HepG2 (cell line): ENCODE measurements around the gene CDK6. TPM values are rescaled to one million over a fixed set of nuclear protein-coding genes. Genes with fewer than 3 reads are reported as not detected.

Source experiments
- E2F1 ChIP-seq: sonication (generic); formaldehyde crosslinking; IDR thresholded peaks from 2 replicates; pipeline ENCODE4 v1.5.0; 2020; ENCODE audit warnings: missing genetic modification reagents
- EED ChIP-seq: sonication (generic); formaldehyde crosslinking; IDR thresholded peaks from 2 replicates; pipeline ENCODE4 v1.5.0; 2020; ENCODE audit warnings: mild to moderate bottlenecking, missing genetic modification reagents
- ESRRA ChIP-seq: sonication (generic); formaldehyde crosslinking; IDR thresholded peaks from 2 replicates; pipeline ENCODE4 v1.5.1; 2020; ENCODE audit warnings: mild to moderate bottlenecking, low read depth, missing genetic modification reagents
- GABPB1 ChIP-seq: IDR thresholded peaks from 2 replicates; pipeline ENCODE4 v1.6.1; 2016; ENCODE audit warnings: mild to moderate bottlenecking, missing genetic modification reagents, moderate library complexity, missing compliant biosample characterization
- HDAC2 ChIP-seq: sonication (generic); formaldehyde crosslinking; IDR thresholded peaks from 2 replicates; pipeline ENCODE4 v1.4.0; 2020; ENCODE audit warnings: missing genetic modification reagents
- IRF9 ChIP-seq: sonication (generic); formaldehyde crosslinking; IDR thresholded peaks from 2 replicates; pipeline ENCODE4 v1.8.0; 2022; ENCODE audit warnings: missing genetic modification reagents, mild to moderate bottlenecking, borderline replicate concordance
- KAT2B ChIP-seq: fragments of 150-350 bp; IDR thresholded peaks from 2 replicates; pipeline ENCODE4 v1.6.1; 2014; ENCODE audit warnings: low read depth, low read length, borderline replicate concordance
- KAT7 ChIP-seq: IDR thresholded peaks from 2 replicates; pipeline ENCODE4 v1.6.1; 2018; ENCODE audit warnings: borderline replicate concordance, missing compliant biosample characterization
- KDM3A ChIP-seq: IDR thresholded peaks from 2 replicates; pipeline ENCODE4 v1.6.1; 2018; ENCODE audit warnings: low read depth, missing compliant biosample characterization
- KLF15 ChIP-seq: sonication (generic); formaldehyde crosslinking; IDR thresholded peaks from 2 replicates; pipeline ENCODE4 v1.8.1; 2023; ENCODE audit warnings: borderline replicate concordance, mild to moderate bottlenecking, inconsistent platforms, missing genetic modification reagents, mixed read lengths
- MXD4 ChIP-seq: IDR thresholded peaks from 2 replicates; pipeline ENCODE4 v1.6.1; 2016; ENCODE audit warnings: mild to moderate bottlenecking, missing biosample characterization, missing genetic modification reagents
- MZF1 ChIP-seq: sonication (generic); formaldehyde crosslinking; IDR thresholded peaks from 2 replicates; pipeline ENCODE4 v1.8.1; 2023; ENCODE audit warnings: mild to moderate bottlenecking, missing genetic modification reagents, borderline replicate concordance
- RFX5 ChIP-seq: IDR thresholded peaks from 2 replicates; pipeline ENCODE4 v1.6.1; 2011; ENCODE audit warnings: low read depth, low read length, improper control_type of control experiment
- SIN3A ChIP-seq: IDR thresholded peaks from 2 replicates; pipeline ENCODE4 v1.6.1; 2011; ENCODE audit warnings: low read depth, mild to moderate bottlenecking, control low read depth, low read length, borderline replicate concordance
- SOX6 ChIP-seq, 2 experiments: fragments of 450-650 bp in 1 of 2; sonication (generic) in 1 of 2; formaldehyde crosslinking in 1 of 2; IDR thresholded peaks; 2 replicates each; pipeline versions ENCODE4 v1.4.0 to v1.6.1; 2017 to 2020; ENCODE audit warnings: antibody characterized with exemption in 1 of 2, mild to moderate bottlenecking in 1 of 2, missing genetic modification reagents in 1 of 2
- ZNF136 ChIP-seq: sonication (generic); formaldehyde crosslinking; IDR thresholded peaks from 2 replicates; pipeline ENCODE4 v1.8.1; 2022; ENCODE audit warnings: low read depth, mild to moderate bottlenecking, moderate library complexity, missing genetic modification reagents
- ZNF547 ChIP-seq: sonication (generic); formaldehyde crosslinking; IDR thresholded peaks from 2 replicates; pipeline ENCODE4 v1.5.1; 2020; ENCODE audit warnings: mild to moderate bottlenecking, missing genetic modification reagents
- ZNF552 ChIP-seq: sonication (generic); formaldehyde crosslinking; IDR thresholded peaks from 2 replicates; pipeline ENCODE4 v1.9.0; 2022; ENCODE audit warnings: missing genetic modification reagents, mild to moderate bottlenecking, borderline replicate concordance
- ZNF687 ChIP-seq: sonication (generic); formaldehyde crosslinking; IDR thresholded peaks from 2 replicates; pipeline ENCODE4 v1.5.1; 2020; ENCODE audit warnings: mild to moderate bottlenecking, missing genetic modification reagents, moderate library complexity
- ZSCAN25 ChIP-seq: sonication (generic); formaldehyde crosslinking; IDR thresholded peaks from 2 replicates; pipeline ENCODE4 v1.8.0; 2022; ENCODE audit warnings: mild to moderate bottlenecking, missing genetic modification reagents
- polyA plus RNA-seq, 8 experiments: library from polyadenylated mRNA; depleted of rRNA in 3 of 8; stranded (reverse) in 7 of 8; unstranded in 1 of 8; fragments of >200 nt; fragmentation: Illumina TruSeq in 4 of 8; extraction: Trizol in 4 of 8; gene quantifications; 2 replicates each; pipeline versions ENCODE4 v1.2.1 to v1.2.3, GENCODE V29; 2011 to 2016; ENCODE audit warnings: low read depth in 4 of 8, missing spikeins in 1 of 8, mixed read lengths in 1 of 8; ENCODE audit not compliant: insufficient read depth in 1 of 8
- total RNA-seq, 5 experiments: library from RNA; depleted of rRNA; stranded (reverse); fragments of >200 nt; fragmentation: Illumina TruSeq; extraction: Trizol; gene quantifications; 2 replicates each; pipeline ENCODE4 v1.2.3, GENCODE V29; 2016; ENCODE audit warnings: low read depth in 1 of 5
- TF ChIP-seq, protein P1 (sequence below): sonication (generic); formaldehyde crosslinking; conservative IDR thresholded peaks from 2 replicates; pipeline ENCODE4 v1.4.0; 2020; ENCODE audit warnings: missing genetic modification reagents

The CDK6 gene
- total and polyA plus RNA-seq, 2 of the 13 experiments (the other 11 are each of a cell fraction or from before 2014, with no cell fraction given) = 34.6 to 90.8 TPM

DNA sequence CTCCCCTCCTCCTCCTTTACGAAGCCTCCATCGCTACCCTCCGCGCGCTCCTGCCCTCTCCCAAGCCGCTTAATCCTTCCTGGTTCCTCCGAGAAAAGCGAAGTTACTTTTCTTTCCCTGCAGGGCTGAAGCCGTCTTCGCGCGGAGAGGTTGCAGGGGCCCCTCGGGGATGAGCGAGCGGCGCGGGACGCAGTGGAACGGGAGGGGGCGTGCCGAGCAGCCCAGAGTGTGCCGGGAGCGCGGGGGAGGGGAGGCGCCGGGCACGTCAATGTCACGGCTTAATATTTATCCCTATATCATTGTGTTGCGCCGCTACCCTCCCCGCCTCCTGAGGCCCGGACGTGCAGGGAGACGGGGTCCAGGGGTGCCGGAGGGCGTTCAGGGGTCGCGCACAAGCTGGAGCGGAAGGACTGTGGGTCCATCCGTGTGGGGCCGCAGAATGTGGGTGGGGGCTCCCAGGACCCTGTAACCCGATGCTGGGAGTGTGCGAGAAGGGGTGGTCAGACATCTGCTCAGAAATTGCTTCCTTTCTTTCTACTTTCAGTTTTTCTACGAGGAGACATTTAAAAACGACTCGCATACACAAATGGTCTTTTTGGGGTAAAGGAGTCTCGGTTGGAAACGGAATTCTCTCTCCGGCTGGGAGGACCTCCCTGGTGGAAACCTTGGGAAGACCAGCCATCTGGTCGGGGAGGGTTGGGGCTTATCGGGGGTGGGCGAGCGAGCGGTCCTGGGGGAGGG, 2.4 kb downstream of the CDK6 start (continued):
- TF ChIP-seq ZNF136 (peak; percentile 81; the same call in 1 of the 2 replicates), GABPB1 (CRISPR knock-in tag) (peak; percentile 77), ZNF687 (CRISPR knock-in tag) (peak; percentile 76), SOX6 (IDR thresholded peaks at IDR 0.05) (no peak), SOX6 (CRISPR knock-in tag; IDR thresholded peaks at IDR 0.05) (peak; percentile 88), RFX5 (no peak), KAT2B (no peak), KLF15 (CRISPR knock-in tag) (peak; percentile 48; the same call in 1 of the 2 replicates), ZNF552 (CRISPR knock-in tag) (0 out of 2 replicates have a peak, but pooled peaks have one; percentile 29), ESRRA (peak; percentile 39; the same call in 1 of the 2 replicates), MZF1 (no peak), SIN3A (peak; percentile 91; the same call in 1 of the 2 replicates), HDAC2 (peak; percentile 77), EED (no peak), MXD4 (CRISPR knock-in tag) (peak; percentile 78), KAT7 (CRISPR knock-in tag) (peak; percentile 9; the same call in 1 of the 2 replicates), E2F1 (CRISPR knock-in tag) (peak; percentile 74), ZNF547 (CRISPR knock-in tag) (peak; percentile 47), IRF9 (peak; percentile 27; the same call in 1 of the 2 replicates), ZSCAN25 (peak; percentile 99), KDM3A (peak; percentile 97)
- TF ChIP-seq, protein P1, sequence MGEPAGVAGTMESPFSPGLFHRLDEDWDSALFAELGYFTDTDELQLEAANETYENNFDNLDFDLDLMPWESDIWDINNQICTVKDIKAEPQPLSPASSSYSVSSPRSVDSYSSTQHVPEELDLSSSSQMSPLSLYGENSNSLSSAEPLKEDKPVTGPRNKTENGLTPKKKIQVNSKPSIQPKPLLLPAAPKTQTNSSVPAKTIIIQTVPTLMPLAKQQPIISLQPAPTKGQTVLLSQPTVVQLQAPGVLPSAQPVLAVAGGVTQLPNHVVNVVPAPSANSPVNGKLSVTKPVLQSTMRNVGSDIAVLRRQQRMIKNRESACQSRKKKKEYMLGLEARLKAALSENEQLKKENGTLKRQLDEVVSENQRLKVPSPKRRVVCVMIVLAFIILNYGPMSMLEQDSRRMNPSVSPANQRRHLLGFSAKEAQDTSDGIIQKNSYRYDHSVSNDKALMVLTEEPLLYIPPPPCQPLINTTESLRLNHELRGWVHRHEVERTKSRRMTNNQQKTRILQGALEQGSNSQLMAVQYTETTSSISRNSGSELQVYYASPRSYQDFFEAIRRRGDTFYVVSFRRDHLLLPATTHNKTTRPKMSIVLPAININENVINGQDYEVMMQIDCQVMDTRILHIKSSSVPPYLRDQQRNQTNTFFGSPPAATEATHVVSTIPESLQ (CRISPR knock-in tag) = no peak
